Measurements from ENCODE around the gene IDH3G.
"Not testable (repeated sequence)": the region's sequence is repeated elsewhere in the genome, so short reads cannot be mapped to it uniquely, and the experiment has no call there.

Gene IDH3G

GRCh38 chrX:153794018-153794896, at the start of gene IDH3G, which contains the start of gene SSR4:
IDH3G (minus strand) TSS chrX:153794375; CDS start chrX:153794326, 49 bp downstream.
SSR4 (plus strand) TSS chrX:153794668; CDS start chrX:153794688, 20 bp downstream.
- DNase-seq = peak; percentile 96

GRCh38 chrX:153836921-153837320, 42.7 kb upstream of the IDH3G start:
- no peak for DNase-seq

GRCh38 chrX:153832728-153833127, 38.6 kb upstream of the IDH3G start:
- no peak for DNase-seq

GRCh38 chrX:153831429-153832150, 37.4 kb upstream of the IDH3G start:
- no peak for DNase-seq

- no peak for DNase-seq
Observed at GRCh38 chrX:153830640-153831428, 36.7 kb upstream of the IDH3G start.

GRCh38 chrX:153829799-153830639, 35.8 kb upstream of the IDH3G start, which contains the start of gene PDZD4:
PDZD4 (minus strand) TSS chrX:153830544; CDS start chrX:153830298, 246 bp downstream.
- no peak for DNase-seq

- DNase-seq = no peak
Observed at GRCh38 chrX:153829549-153829798, 35.3 kb upstream of the IDH3G start.

GRCh38 chrX:153828723-153829548, 34.8 kb upstream of the IDH3G start:
- DNase-seq = no peak

- no peak for DNase-seq
Observed at GRCh38 chrX:153828308-153828707, 34.1 kb upstream of the IDH3G start.

GRCh38 chrX:153827903-153828302, 33.7 kb upstream of the IDH3G start:
- DNase-seq = no peak

- no peak for DNase-seq
Observed at GRCh38 chrX:153827016-153827415, 32.8 kb upstream of the IDH3G start.

GRCh38 chrX:153825042-153825441, 30.9 kb upstream of the IDH3G start:
- no peak for DNase-seq

- DNase-seq = no peak
Observed at GRCh38 chrX:153824348-153824747, 30.2 kb upstream of the IDH3G start.

- DNase-seq = no peak
Observed at GRCh38 chrX:153821066-153821465, 26.9 kb upstream of the IDH3G start.

GRCh38 chrX:153820601-153821000, 26.4 kb upstream of the IDH3G start:
- no peak for DNase-seq

- DNase-seq = no peak
Observed at GRCh38 chrX:153819384-153820040, 25.3 kb upstream of the IDH3G start.

GRCh38 chrX:153818571-153819383, 24.6 kb upstream of the IDH3G start:
- peak; percentile 54 for DNase-seq

- DNase-seq = not testable (repeated sequence)
Observed at GRCh38 chrX:153818064-153818463, 23.9 kb upstream of the IDH3G start.

- peak; percentile 27 for DNase-seq
Observed at GRCh38 chrX:153816831-153817690, 22.9 kb upstream of the IDH3G start.

Data from CD4-positive, alpha-beta T cell treated with Interleukin-15 for 1 hour (primary cell).